Measurements from ENCODE around the gene SEZ6L2.

GRCh38 chr16:29878172-29878571 is 21.2 kb downstream of the SEZ6L2 start:
- TF ChIP-seq CTCF (IDR thresholded peaks at IDR 0.05), result no peak
- no peak for TF ChIP-seq POLR2A (IDR thresholded peaks at IDR 0.05)
- TF ChIP-seq EP300 (IDR thresholded peaks at IDR 0.05), result no peak

All from tibial nerve (tissue), 4 donors.